HG03039 (cell line): ENCODE results near the gene ECE1.
"Not testable (repeated sequence)": the region's sequence is repeated elsewhere in the genome, so short reads cannot be mapped to it uniquely, and the experiment has no call there.

ENCODE experiments used
- ATAC-seq: cut with Tn5 transposase; IDR thresholded peaks from one replicate; pipeline ENCODE4 v1.9.1; 2021; ENCODE audit warnings: mild to moderate bottlenecking, moderate library complexity; ENCODE audit not compliant: unreplicated experiment

Gene ECE1

DNA sequence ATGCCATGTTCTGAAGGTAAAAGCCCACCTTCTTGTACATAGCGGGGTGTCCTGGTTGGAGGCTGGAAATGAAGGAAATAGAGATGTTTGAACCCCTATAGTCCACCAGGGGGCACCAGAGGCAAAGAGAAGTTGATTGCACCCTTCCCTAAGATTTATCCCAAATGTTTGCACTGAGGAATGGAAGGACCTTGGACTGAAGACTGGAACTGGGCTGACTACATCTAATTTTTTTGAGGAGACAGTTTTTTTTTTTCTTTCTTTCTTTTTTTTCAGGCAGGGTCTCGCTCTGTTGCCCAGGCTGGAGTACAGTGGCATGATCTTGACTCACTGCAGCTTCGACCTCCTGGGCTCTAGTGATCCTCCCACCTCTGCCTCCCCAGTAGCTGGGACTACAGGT, 58.2 kb downstream of the ECE1 start:
- ATAC-seq, result no peak

DNA sequence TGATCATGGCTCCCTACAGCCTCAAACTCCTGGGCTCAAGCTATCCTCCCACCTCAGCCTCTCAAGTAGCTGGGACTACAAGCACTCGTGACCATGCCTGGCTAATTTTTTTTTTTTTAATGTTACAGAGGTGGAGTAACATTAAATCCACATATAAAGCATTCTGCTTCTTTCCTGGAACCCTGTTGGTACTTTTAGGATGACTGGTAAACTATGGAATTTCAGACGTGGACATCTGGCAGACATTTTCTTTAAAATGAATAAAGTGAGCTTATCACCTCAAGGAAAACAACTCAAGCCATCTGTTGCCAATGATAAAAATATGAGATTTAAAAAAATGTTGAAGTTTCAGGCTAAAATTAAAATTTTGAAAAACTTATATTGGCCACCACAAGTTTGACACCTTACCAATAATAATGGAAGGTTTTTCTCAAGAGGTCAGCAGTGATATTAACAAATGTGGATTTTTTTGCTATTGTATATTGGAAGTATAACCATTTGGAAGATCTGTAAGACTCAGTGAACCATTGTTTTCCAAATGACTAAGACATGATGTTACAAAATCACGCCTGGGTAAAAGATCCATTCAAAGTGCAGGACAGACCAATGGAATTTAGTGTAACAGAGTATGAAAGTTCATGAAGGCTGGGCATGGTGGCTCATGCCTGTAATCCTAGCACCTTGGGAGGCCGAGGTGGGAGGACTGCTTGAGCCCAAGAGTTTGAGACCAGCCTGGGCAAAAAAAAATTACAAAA, 60.8 kb downstream of the ECE1 start:
- no peak for ATAC-seq

DNA sequence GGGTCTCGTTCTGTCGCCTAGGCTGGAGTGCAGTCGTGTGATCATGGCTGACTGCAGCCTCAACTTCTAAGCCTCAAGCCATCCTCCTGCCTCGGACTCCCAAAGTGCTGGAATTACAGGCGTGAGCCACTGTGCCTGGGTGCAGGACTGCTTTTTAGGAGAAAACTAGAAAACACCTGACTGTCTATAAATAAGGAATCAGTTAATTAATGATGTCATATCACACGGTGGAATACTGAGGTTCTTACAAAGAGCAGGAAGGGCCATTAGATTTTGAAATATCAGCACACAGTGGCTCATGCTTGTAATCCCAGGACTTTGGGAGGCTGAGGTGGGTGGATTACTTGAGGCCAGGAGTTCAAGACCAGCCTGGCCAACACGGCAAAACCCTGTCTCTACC, 62.0 kb downstream of the ECE1 start:
- ATAC-seq, result not testable (repeated sequence)

DNA sequence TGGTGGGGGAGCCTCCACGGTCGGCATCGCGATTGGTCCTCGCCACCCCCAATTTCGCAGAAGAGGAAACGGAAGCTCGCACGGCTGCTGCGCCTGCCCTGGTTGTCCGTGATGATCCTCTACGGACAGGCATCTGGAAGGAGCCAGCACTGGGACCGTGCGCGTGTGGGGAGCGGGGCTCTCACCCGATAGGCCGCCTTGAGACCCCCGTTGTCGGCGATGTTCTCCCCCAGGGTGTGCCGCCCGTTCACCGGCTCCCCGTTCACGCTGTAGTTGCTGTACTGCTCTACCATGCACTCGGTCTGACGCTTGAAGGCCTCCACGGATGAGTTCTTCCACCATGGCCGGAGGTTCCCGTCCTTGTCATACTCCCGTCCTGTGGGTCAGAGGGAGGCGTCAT, 65.2 kb downstream of the ECE1 start:
- ATAC-seq, result no peak

DNA sequence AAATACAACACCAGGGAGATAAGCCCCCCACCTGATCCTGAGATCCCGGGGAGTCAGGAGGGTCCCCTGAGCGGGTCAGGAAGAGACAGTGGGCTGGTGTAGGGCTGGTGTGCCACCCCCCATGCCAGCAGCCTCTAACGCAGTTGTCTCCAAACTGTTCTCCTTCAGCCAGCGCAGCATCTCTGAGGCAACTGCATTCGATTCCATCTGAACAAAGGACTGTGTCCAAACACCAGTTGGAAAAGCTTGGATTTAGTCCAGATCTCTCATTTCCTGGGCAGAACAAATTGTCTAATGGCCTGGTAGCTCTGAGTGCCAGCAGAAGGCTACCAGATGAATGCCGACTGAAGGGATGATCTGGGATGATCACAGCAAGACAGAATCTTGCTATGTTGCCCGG, 69.4 kb downstream of the ECE1 start:
- ATAC-seq, result no peak

DNA sequence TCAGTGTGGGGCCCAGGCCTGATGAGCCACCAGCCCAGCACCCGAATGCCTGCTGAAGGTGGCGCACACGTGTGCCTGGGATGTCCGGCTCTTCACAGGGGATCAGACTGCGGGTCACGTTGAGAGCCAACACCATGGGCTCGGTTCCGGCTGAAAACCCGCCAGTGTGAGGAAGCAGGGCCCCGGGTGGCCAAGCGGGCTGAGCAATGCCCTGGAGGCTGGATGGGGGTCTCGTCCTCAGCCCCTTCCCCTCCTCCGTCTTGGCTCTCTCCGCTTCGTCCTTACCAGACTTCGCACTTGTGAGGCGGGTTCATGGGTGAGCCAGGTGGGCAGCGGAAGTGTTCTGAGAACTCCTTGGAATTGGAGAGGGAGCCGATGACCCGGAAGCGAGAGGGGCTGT, 70.6 kb downstream of the ECE1 start:
- no peak for ATAC-seq

DNA sequence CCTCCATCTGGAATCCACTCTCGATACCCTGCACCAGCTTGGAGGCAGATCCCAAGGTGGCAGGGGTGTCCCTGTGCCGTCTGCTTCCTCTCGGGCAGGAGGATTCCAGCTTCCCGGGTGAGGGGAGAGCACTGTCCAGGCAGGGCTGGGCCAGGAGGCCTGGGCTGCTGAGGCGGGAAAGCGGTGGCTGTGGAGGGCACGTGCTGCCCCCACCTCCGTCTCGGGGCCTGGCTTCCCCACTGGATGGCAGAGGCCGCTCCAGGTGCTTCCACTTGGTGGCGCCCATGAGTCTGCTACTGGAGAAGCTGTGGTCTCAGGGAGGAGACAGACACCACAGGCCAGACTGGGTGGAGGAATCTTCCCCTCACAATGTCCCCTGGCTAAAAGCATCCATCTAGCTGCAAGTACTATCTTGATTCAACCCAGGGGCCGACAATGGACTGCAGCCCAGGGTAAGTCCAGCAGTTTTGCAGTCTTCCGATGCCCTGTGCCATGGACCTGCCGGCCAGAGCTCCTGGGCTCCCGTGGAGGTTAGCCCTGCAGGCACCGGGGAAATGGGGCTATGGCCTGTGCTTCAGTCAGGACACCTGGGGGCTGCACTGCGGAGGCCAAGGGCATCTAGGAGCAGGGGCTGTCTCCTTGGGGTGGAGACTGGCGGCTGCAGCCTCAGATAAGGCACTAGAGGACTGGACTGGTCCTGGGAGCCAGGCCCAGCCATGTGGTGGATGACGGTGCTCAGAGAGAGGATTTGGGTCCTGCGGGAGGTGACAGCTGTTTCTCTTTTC, 72.3 kb downstream of the ECE1 start:
- no peak for ATAC-seq

DNA sequence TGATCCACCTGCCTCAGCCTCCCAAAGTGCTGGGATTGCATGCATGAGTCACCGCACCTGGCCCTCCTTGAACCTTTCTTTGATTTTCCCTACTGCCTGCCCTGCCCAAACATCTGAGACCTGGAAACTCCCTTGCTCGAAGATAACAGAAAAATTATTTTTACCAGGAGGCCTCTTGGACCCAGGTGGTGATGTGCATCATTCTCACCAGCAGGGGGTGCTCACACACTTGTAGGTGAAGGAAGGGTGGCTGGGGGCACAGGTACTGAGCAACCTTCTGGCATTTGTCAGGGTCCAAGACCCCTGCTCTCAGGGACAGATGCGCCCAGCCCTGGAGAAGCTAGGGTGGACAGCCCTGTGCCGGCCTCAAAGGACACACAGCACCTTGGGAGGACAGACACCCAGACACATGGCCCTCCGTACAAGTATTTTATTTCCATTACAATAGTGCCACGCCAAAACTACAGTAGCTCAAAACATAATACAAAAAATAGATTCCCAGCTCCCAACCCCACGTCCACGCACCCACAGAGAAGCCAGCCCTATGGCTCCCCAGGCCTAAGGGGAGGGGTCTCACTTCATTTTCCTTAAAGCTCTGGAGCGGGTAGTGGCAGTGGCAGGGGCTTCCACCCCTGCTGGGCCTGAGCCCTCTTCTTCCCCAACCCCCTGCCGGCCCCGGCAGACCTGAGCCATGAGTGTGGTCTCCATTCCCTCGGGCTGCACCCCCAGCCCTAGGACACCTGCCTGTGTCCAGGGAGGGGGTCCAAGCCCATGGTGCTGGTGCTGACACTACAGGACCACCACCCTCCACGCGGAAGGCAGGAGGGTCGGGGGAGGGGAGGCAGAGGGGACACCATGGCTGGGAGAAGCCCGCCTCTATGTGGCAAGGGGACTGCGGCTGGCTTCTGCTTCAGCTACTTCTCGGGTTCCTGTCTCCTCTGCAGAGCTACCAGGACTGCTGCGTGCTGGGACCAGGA, 73.1 kb downstream of the ECE1 start:
- ATAC-seq, result no peak

DNA sequence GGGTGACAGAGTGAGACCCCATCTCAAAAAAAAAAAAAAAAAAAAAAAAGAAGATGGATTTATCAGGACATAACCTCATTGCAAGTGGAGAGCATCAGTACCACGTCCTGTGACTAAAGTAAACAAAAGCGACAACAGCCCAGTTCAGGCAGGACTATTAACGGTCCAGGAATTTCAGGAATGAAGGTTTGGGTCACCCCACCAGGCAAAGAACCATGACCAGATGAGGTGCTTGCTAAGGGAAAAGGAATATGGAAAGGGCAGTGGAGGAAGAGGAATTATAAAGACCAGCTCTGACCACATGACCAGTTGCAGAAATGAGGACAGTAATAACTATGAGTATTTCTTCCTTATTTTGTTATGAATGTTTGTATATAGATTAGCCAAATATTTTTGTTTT, 78.1 kb downstream of the ECE1 start:
- ATAC-seq, result no peak

DNA sequence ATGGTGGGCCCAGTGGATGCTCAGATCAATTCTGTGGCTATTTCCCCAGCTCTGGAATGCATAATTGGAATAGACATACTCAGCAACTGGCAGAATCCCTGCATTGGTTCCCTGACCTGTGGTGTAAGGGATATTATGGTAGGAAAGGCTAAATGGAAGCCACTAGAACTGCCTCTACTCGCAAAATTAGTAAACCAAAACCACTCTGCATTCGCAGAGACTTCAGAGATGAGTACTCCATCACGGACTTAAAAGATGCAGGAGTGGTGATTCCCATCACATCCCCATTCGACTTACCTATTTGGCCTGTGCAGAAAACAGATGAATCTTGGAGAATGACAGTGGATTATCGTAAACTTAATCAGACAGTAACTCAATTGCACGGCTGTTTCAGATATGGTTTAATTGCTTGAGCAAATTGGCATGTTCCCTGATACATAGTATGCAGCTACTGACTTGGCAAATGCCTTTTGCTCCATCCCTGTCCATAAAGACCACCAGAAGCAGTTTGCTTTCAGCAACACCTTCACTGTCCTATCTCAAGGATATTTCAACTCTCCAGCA, 82.0 kb downstream of the ECE1 start:
- ATAC-seq, result not testable (repeated sequence)

DNA sequence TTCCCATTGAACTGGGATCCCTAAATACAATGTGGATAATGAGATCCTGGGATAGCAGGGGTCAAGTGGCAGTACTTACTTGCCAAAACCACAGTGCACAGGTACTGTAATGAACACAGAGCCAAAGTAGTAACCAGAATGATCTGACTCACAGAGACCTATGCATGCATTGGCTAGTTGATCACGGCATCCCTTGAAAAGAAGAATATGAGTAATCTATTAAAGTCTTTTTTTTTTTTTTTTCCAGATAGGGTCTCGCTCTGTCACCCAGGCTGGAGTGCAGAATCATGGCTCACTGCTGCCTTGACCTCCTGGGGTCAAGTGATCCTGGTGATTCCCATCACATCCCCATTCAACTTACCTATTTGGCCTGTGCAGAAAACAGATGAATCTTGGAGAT, 84.1 kb downstream of the ECE1 start:
- no peak for ATAC-seq

DNA sequence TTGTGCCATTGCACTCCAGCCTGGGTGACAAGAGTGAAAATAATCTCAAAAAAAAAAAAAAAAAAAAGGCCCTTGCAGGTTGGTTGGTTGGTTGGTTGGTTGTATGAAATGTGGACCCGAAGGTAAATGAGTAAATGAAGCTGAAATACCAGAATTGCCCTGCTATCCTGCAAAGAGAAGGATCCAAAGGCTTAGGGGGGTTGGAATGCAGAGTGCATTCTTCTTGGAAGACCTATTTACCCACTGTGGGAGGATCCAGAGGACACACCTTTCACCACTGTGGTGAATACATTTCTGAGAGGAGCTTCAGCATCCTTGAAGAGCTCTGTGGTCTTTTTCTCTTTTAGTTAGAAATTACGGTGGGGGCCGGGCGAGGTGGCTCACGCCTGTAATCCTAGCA, 84.8 kb downstream of the ECE1 start:
- ATAC-seq, result no peak

DNA sequence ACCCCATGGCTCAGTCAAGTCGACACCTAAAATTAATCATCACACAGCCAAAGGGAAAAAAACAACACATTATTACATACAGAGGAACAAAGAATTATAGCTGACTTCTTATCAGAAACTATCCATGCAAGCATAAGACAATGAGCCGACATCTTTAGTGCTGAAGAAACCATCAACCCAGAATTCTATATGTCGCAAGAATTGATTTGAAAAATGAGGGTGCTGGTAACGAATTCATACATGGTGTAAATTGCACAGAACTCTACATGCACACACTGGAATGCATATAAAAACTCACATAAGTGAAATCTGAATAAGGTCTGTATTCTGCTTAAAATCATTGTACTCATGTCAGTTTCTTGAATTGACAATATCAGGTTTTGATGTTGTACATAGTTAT, 88.6 kb downstream of the ECE1 start:
- ATAC-seq, result no peak

DNA sequence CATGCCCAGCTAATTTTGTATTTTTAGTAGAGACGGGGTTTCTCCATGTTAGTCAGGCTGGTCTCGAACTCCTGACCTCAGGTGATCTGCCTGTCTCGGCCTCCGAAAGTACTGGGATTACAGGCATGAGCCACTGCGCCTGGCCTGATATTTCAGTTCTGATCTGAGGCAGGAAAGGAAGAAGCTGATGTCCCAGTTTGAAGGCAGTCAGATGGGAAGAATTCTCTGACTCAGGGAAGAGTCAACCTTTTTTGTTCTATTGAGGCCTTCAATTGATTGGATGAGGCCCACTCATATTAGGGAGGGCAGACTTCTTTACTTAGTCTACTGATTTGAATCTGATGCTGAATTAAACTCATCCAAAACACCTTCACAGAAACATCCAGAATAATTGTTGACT, 89.0 kb downstream of the ECE1 start:
- ATAC-seq, result not testable (repeated sequence)

DNA sequence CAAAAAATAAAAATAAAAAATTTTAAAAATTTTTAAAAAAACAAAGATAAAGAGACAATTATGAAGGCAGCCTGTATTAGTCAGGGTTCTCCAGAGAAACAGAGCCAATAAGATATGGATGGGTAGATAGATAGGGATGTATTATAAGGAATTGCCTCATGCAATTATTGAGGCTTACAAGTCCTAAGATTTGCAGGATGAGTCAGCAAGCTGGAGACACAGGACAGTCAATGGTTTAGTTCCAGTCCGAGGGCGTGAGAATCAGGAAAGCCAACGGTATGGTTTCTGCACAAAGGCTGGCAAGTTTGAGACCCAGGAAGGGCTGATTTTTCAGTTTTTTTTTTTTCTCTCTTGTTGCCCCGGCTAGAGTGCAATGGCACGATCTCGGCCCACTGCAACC, 89.5 kb downstream of the ECE1 start:
- no peak for ATAC-seq

DNA sequence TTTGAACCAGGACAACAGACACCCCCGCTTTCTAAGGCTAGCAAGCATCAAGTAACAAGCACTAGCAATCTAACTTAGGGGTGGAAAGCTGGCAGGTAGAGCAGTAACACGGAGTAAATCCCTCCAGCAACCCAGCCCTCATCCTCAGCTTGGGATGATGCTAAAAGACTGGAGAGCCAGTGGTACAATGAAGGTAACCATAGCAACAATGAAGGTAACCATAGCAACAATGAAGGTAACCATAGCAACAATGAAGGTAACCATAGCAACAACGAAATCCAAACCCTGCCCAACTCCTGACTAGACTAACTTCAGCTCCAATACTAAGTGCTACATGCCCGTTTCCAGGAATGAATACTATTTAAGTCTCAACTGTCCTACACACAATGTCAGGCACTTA, 91.3 kb downstream of the ECE1 start:
- no peak for ATAC-seq

DNA sequence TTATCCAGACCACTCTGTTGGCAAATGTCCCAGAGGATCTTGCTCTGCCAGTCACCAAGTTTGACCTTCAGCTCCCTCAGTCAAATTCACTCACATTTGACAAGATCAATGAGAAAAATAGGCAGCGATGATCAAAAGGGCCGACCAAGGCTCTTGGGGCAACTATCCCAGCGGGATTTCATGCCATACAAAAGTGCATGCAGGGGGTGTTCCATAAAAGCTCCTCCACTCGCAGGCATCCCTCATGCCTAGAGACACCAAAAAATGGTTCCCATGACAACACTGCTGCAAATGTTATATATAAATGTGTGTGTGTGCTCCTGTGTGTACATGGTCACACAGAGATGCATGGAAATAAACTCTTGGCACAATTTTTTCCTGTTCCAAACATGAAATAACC, 97.4 kb downstream of the ECE1 start:
- no peak for ATAC-seq

DNA sequence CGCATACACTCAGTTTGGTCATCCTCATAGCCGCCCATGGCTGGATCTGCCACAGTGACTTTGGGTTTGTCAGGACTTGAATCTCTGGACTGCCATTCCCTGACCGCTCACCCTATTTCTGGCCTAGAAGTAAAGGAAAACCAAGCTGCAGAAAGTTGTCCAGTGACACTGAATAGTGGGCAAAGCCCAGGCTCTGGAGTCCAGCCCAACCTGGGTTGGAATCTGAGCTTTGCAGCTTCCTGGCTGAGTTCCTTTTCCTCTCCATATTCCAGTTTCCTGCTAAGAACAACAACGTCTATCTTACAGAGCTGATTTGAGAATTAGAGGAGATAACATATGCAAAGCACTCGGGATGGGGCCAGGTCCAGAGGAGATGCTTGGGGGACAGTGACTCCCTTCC, 98.0 kb downstream of the ECE1 start:
- no peak for ATAC-seq

DNA sequence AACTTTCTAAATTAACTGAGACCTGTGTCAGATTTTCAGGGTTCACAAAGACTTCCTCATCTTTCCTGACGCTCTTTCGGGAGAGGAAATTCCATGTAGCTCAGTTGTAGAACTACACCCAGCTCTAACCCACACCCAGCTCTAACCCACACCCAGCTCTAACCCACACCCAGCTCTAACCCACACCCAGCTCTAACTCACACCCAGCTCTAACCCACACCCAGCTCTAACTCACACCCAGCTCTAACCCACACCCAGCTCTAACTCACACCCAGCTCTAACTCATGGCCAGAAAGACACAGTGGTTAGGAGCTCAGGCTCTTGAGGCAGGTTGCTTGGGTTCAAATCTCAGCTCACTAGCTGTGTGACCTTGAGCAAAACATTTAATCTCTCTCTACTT, 99.5 kb downstream of the ECE1 start:
- ATAC-seq, result not testable (repeated sequence)

DNA sequence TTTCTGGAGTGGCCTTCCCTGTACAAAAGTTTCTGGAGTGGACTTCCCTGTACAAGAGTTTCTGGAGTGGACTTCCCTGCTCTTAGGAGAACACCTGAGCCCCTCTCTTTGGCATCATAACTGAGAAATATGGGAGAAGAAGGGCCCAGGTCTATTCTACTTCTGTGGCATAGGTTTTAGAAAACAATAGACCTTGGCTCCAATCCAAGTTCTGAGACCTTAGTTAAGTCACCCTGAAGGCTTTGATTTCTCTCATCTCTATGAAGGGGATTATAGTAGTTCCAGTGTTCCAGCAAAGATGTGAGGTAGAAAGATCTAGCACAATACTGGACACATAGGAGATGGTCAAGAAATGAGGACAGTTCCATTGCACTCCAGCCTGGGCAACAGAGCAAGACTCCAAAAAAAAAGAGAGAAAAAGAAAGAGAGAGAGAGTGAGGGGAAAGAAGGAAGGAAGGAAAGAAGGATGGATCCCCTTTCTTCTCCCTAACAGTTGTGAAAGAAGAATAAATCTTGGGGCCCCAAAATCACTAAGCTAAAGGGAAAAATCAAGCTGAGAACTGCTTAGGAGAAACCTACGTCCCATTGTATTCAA, 100.3 kb downstream of the ECE1 start:
- no peak for ATAC-seq

DNA sequence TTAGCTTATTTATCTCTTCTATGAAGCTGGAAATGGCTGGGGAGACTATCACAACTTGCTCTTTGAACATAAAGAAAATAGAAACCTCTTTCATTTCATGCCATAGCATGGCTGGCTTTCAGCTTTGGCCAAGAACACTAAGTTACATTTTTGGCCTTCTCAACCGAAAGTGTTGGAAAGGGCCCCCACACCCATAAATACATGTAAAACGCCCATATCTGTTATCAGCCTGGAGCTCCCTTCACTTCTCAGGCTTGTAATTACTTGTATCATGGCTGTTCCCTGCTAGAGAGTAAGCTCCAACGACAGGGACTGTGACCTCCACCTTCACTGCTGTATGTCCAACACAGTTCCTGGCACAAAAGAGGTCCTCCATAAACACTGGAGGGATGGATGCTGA, 100.8 kb downstream of the ECE1 start:
- no peak for ATAC-seq
